ENCODE results near the gene TDP1.

DNA sequence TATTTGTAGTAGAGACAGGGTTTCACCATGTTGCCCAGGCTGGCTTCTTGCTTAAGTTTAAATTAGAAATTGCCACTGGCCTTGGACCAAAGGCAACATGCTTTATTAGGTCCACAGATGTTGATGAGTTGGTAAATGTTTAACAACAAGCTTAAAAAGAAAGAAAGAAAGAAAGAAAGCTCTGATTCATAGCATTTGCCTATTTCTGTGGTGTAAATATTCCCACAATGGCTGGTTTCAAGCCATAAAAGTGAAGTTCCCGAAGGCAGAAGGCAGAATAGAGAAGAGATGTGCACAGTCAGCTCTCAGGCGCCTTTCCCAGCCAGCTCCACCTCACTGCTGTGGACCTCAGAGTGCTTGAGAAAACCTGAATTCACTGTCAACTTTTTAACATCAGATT is 132.4 kb downstream of the TDP1 start:
- TF ChIP-seq, protein P1, sequence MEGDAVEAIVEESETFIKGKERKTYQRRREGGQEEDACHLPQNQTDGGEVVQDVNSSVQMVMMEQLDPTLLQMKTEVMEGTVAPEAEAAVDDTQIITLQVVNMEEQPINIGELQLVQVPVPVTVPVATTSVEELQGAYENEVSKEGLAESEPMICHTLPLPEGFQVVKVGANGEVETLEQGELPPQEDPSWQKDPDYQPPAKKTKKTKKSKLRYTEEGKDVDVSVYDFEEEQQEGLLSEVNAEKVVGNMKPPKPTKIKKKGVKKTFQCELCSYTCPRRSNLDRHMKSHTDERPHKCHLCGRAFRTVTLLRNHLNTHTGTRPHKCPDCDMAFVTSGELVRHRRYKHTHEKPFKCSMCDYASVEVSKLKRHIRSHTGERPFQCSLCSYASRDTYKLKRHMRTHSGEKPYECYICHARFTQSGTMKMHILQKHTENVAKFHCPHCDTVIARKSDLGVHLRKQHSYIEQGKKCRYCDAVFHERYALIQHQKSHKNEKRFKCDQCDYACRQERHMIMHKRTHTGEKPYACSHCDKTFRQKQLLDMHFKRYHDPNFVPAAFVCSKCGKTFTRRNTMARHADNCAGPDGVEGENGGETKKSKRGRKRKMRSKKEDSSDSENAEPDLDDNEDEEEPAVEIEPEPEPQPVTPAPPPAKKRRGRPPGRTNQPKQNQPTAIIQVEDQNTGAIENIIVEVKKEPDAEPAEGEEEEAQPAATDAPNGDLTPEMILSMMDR (IDR thresholded peaks at IDR 0.05): no peak
- no peak for TF ChIP-seq POLR2A (IDR thresholded peaks at IDR 0.05)
